Vagina (tissue), 2 donors: ENCODE measurements around the gene TRAF2.

Source experiments
- CTCF ChIP-seq, 3 experiments: fragments of 450-650 bp in 2 of 3; fragments of 200-600 bp in 1 of 3; sonication (generic) in 1 of 3; IDR thresholded peaks; one replicate each; pipeline ENCODE4 v1.5.1; 2017 to 2019; ENCODE audit warnings: antibody characterized with exemption in 3 of 3, mild to moderate bottlenecking in 2 of 3, moderate library complexity in 2 of 3
- POLR2A ChIP-seq, 2 donors: fragments of 450-650 bp; IDR thresholded peaks; one replicate each; pipeline ENCODE4 v1.6.1; 2017; ENCODE audit warnings: antibody characterized with exemption in 2 of 2, mild to moderate bottlenecking in 2 of 2, moderate library complexity in 2 of 2
- POLR2AphosphoS5 ChIP-seq, 2 donors: sonication (generic); formaldehyde crosslinking; IDR thresholded peaks; one replicate each; pipeline ENCODE4 v1.9.0; 2017; ENCODE audit warnings: antibody characterized with exemption in 2 of 2, mild to moderate bottlenecking in 2 of 2, low read depth in 1 of 2; ENCODE audit not compliant: insufficient read depth in 1 of 2

GRCh38 chr9:136958898-136959850 is 72.9 kb downstream of the TRAF2 start:
- TF ChIP-seq CTCF (IDR thresholded peaks at IDR 0.05) (no peak), POLR2A (IDR thresholded peaks at IDR 0.05) (no peak), POLR2AphosphoS5 (IDR thresholded peaks at IDR 0.05; ENCODE audit: insufficient read depth in 1 of 2, low read depth in 1 of 2) (no peak)
